Ovary (tissue), 3 donors: ENCODE data around the gene PHC2.

Source experiments
- EP300 ChIP-seq: sonication (generic); formaldehyde crosslinking; IDR thresholded peaks from one replicate; pipeline ENCODE4 v1.6.1; 2017; ENCODE audit warnings: antibody characterized with exemption
- POLR2A ChIP-seq: fragments of 450-650 bp; IDR thresholded peaks from one replicate; pipeline ENCODE4 v1.6.1; 2017; ENCODE audit warnings: antibody characterized with exemption, mild to moderate bottlenecking, moderate library complexity
- TF ChIP-seq, protein P1 (sequence below), 3 donors: fragments of 450-650 bp in 2 of 3; fragments of 200-600 bp in 1 of 3; IDR thresholded peaks; one replicate each; pipeline versions ENCODE4 v1.5.1 to v1.8.0; 2016 to 2022; ENCODE audit warnings: antibody characterized with exemption in 3 of 3, mild to moderate bottlenecking in 1 of 3
- donor health status: DM: no; HTN: no; CAD: no.

GRCh38 chr1:33366762-33367484 lies 64.0 kb downstream of the PHC2 start:
- TF ChIP-seq POLR2A (no peak), EP300 (no peak)
- TF ChIP-seq, protein P1, sequence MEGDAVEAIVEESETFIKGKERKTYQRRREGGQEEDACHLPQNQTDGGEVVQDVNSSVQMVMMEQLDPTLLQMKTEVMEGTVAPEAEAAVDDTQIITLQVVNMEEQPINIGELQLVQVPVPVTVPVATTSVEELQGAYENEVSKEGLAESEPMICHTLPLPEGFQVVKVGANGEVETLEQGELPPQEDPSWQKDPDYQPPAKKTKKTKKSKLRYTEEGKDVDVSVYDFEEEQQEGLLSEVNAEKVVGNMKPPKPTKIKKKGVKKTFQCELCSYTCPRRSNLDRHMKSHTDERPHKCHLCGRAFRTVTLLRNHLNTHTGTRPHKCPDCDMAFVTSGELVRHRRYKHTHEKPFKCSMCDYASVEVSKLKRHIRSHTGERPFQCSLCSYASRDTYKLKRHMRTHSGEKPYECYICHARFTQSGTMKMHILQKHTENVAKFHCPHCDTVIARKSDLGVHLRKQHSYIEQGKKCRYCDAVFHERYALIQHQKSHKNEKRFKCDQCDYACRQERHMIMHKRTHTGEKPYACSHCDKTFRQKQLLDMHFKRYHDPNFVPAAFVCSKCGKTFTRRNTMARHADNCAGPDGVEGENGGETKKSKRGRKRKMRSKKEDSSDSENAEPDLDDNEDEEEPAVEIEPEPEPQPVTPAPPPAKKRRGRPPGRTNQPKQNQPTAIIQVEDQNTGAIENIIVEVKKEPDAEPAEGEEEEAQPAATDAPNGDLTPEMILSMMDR (IDR thresholded peaks at IDR 0.05), result no peak
